NCI-H2171 treated with DMSO at 0.1 percent for 48 hours (cell line): ENCODE measurements around the gene JADE2.
"Not testable (repeated sequence)": the region's sequence is repeated elsewhere in the genome, so short reads cannot be mapped to it uniquely, and the experiment has no call there.

ENCODE experiments used
- DNase-seq: peaks from one replicate; lab custom pipeline; 2025; lab: John Stamatoyannopoulos, UW

The JADE2 gene

DNA sequence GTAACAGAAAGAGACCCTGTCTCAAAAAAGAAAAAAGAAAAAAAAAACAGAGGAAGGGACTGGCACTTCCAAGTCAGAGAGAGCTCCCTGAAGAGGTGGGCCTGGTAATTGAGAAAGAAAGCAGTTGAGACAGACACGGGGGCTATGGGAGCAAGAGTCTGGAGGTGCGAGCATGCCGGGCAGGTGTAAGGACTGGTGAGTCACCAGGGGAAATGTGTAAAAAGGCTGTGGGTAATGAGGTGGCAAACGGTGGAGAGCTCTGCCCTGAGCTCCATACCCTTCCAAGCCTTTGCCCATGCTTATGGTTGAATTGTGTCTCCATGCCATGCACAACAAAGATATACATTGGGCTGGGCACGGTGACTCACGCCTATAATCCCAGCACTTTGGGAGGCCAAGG lies 18.0 kb upstream of the JADE2 start:
- DNase-seq, result no peak

DNA sequence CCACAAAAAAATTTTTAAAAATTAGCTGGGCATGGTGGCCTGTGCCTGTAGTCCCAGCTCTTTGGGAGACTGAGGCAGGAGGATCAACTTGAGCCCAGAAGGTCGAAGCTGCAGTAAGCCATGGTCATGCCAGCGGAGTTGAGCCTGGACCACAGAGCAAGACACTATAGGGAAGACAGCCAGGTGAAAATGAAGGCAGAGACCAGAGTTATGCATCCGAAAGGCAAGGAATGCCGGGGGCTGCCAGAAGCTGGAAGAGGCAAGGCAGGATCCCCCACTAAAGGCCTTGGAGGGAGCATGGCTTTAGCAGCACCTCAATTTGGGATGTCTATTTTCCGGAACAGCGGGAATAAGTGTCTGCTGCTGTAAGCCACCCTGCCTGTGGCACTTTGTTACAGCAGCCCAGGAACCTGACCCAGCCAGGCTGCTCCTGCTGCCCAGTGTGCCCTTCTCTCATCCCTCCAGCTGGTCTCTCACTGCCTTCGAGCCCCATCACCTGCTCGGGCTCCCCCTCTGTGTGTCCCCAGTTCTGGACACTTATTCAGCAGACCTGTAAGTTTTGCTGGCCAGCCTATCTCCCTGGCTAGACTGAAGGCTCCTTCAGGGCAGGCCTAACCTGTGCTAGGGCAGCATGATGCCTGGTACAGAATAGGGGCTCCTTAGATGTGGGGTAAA lies 16.8 kb upstream of the JADE2 start:
- DNase-seq, result no peak

DNA sequence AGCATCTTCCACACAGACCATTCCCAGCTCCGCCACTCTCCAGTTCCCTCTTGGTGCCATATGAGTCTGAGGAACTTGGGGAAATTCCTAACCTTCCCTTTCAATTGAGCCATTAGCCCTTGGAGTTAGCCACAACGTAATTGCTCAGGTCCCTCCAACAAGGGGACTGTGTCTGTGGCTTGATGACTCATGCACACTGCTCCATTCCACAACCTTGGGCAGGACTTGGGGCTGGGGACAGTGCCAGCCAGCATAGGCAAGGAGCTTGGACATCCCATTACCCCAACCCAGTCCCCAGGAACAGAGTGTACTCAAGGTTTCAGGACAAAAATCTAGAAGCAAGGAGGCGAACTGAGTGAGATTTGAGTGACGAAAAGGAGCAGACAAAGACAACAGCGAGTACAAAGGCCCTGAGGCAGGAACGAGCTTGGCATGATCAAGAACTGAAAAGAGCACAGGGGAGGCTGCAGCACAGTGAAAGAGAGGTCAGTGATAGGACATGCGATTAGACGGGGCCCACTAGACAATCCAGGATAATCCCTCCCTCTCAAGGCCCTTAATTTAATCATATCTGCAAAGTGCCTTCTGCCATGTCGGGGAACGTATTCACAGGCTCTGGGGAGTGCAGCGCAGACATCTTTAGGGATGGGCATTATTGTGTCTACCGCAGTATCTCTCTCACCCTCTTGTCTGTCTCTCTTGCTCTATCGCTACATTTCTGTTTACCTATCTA lies 16.0 kb upstream of the JADE2 start:
- no peak for DNase-seq

DNA sequence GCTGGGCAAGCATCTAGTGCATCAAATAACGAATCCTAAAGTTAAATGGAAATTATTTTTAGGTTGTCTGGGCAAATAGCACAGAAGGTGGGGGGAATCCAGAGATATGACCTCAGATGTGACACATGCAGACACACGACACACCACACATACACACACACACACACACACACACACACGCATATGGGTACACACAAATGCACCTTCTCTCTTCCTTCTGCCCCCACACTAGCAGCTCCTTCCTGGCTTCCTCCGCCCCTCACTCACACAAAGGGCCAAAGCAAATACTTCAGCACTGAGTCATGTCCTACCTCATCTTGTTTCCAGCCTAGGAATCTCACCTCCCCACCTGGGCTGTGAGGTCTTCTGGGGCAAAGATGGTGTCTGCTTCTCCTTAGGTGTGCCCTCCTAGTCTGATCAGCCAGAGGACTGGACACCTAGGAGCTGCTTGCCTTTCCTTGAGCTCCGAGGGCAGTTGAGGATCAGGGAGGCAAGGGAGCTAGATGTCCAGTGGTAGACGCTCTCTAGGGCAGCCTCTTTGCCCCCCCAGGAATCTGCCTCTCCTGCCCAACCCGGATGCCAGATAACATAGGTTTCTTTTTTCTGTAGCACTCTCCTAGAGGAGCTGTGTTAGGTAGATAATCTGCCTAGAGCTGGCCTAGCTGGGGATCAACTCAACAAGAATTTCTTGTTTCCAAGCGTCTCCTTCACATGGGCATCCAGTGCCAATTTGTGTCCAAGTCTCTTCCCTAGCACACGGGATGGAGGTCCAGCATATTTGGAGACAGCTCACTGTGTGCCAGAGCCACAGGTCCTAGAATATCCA lies 14.3 kb upstream of the JADE2 start:
- DNase-seq, result no peak

DNA sequence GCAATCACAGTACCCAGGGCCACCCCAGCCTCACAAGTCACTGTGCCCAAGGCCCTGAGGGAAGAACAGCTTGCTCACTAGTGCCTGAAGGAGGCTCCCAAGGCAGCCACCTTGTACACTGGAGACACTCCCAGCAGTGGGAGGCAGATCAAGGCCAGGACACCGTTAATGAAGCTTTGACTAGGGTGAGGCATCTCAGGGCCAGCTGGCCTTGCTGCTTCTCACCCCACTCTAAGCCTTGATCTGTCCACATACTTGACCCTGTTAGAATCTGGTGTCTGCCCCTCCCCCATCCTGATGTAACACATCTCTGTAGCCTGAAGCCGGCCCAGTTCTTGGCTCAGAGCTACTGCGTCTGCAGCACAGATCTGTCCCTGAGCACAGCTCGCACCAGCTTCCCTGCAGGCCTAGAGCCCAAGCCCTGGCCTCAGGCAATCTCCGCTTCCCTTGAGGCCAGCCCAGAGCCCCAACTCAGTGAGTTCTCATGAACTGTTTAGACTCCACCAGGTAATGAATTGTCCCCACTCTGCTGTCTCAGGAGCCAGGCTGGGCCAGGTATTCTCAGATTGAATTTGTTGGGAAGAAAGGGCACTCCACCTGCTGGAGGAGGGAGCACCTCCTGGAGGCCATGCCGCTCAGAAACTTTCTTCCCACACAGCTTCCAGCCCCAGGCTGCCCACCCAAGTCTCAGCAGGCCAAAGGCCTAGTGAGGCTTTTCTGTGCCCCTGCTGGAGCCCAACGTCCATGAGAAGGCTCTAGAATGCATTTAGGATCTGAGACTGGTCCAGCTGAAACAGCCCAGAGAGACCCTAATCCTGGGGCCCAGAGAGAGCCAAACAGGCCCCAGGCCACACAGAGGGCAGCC lies 13.4 kb upstream of the JADE2 start:
- no peak for DNase-seq

DNA sequence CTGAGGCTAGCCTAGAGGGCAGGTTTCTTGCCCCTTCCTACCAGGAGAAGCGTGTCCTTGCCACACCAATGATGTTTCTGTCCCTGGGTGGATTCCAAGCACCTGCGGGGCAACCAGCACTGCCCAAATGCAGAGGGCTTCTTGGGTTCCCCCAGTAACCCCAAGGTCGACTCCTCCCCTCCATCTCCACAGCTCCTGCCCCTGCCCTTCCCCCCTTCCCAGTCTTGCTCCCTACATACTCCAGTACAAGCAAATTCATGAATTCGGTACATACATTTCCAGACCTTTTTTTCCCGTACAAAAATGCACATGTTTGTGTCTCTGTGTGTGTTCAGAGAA lies 12.8 kb upstream of the JADE2 start:
- DNase-seq, result no peak

DNA sequence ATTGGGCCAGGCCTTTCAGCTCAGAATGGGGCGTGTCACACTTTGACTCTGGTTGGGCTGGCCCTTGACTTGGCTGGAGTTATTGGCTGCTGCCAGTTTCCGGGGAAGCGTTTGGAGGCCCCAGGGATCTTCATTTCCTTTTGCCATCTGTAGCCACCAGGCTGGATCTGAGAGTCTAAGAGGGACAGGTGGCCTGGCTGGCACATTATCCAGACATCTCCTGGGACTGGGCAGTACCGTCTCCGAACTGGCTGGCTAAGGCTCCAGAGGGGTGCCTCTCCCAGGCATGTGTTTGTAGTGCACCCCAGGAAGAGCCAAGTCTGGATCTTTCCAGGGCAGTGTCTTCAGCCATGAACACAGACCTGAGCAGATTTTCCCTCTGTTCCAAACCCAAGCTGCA lies 9.7 kb upstream of the JADE2 start:
- DNase-seq, result peak; percentile 7

DNA sequence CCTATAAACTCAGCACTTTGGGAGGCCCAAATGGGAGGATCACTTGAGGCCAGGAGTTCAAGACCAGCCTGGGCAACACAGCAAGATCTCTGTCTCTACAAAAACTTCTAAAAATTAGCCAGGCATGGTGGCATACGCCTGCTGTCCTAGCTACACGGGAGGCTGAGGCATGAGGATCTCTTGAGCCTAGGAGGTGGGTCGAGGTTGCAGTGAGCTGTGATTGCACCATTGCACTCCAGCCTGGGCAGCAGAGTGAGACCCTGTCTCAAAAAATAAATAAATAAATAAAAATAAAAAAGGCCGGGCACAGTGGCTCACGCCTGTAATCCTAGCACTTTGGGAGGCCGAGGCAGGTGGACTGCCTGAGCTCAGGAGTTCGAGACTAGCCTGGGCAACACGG lies 8.5 kb upstream of the JADE2 start:
- DNase-seq, result not testable (repeated sequence)

DNA sequence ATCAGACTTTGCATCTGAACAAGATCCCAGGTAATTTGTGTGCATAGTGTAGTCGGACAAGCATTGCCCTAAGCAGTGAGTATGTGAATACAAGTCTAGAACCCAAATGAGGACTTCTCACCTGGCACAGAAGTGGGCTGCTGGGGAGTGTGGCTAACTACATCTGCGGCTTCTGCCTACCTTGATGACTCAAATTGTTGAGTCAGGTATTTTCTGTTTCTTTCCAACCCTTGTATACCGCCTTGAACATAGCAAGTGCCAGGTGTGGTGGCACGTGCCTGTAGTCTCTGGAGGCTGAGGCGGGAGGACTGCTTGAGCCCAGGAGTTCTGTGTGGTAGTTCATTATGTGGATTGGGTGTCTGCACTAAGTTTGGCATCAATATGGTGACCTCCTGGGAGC lies 7.9 kb upstream of the JADE2 start:
- no peak for DNase-seq

DNA sequence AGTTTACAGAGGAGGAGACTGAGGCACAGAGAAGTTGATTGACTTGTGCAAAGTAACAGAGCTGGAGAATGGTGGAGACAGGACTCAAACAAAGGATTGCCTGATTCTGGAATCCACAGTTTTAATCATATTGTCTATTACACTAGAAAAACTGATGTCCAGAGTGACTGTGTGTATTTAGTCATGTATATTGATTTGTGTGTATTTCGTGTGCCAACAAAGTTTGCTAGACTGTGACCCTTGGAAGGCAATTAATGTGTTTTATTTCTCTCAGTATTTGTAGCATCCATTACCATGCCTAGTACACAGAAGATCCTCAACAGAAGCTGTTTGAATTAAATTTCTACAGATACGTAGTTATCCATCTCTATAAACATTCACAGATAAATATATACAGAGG lies 5.5 kb upstream of the JADE2 start:
- DNase-seq, result no peak

DNA sequence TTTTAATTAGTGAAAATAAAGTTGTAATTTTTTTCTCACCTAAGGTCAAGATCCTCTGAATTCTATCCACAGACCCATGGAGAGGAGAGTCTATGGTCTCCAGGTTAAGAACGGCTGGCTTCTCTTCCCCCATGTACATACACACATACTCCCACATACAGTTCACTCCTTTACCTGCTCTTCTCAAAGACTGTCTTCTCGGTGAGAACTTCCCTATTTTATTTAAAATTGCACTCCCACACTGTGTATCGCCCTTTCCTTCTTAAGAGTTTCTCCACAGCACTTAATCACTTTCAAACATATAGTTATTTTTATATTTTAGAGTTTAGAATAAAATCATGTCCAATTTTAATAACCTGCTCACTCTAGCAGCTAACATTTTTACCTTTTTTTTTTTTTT lies 3.6 kb upstream of the JADE2 start:
- no peak for DNase-seq

DNA sequence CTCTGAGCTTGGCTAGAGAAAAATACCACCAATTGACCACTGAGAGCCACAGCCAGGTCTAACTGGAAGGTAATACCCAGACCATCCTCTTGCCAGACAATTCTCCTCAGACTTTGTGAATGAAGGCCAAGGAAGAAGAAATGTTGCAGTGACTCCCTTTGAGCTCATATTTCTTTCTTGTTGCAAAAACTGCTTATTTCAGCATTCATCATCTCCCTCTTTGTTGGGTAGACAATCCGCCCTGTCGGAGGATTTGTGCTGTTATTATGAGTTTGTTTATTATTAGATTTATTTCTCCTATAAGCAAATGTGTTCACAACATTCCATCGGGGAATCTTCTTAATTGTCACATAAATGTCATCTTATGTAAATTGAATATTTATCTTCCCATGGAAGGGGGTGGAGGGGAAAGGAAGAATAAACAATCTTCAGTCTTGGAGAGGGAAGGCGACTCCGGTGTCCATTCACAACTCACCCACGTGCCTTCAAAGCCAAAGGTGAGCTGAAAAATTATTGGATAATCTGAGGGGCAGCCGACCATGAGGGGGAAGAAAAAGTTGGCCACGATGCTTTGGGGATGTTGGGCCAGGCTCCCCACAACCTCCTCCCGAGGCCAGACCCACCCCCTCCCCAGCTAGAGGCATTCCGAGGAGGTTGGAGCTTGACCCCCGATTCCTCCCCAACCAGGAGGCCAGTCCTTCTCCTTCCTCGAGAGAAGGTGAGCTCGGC lies 1.8 kb upstream of the JADE2 start:
- DNase-seq, result no peak

DNA sequence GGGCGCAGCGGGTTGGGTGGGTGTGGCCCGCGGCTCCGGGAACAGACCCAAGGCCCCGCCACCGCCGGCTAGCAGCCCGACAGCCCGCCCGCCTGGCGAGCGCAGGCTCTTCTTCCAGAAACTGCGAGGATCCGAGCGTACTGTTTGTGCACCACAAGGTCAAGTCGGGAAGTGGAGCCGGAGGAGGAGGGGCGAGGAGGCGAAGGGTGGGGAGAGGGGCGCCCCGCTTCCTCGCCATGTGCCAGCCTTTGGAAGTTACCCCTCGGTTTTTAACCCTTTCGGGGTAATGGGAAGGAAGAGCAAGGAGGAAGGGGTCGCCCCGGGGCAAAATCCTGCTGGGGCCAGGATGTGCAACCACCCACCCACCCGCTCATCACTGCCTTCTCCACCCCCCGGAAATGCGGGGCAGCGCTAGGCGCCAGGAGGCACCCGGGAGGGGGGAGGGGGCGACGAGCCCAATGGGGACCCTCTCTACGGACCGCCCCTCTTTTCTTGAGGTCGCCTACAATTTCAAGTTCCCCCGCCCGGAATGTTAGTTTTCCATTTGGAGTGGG lies 1.1 kb upstream of the JADE2 start:
- peak; percentile 66 for DNase-seq

DNA sequence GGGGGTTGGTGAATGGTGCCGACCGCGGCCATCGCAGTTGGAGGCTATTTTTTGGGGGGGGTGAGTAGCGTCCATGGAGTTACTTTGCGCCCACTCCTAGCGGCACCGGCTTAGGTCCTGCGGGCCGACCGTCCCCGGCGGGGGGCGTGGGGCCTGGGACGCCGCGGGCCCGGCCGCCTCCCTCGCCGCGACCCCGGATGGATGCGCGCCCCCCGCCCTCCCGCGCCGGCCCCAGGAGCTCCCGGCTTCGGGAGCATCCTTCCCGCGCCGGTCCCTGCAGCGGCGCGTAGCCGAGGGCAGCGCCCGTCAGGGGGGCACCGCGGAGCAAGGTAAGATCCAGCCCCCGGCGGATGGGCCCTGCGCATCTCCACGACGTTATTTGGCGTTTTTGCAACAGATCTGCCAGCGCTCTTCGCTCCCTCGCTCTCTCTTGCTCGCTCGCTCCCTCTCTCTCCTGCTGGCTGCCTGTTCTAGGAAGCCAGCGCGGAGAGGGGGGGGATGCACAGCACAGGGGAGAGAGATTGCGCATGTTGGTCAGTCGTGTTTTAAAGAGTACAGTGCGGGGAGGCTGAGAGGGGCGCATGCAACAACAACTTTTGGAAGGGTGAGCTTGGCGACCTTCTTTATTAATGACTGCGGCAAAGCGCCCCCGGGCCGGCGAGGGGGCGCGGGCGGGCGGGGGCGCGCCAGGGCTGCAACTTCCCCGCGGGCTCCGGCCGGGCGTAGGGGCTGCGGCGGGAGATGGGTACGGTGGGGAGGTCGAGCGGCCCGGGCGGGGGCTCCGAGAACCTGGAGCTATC lies 413 bp downstream of the JADE2 start:
- DNase-seq, result peak; percentile 47

DNA sequence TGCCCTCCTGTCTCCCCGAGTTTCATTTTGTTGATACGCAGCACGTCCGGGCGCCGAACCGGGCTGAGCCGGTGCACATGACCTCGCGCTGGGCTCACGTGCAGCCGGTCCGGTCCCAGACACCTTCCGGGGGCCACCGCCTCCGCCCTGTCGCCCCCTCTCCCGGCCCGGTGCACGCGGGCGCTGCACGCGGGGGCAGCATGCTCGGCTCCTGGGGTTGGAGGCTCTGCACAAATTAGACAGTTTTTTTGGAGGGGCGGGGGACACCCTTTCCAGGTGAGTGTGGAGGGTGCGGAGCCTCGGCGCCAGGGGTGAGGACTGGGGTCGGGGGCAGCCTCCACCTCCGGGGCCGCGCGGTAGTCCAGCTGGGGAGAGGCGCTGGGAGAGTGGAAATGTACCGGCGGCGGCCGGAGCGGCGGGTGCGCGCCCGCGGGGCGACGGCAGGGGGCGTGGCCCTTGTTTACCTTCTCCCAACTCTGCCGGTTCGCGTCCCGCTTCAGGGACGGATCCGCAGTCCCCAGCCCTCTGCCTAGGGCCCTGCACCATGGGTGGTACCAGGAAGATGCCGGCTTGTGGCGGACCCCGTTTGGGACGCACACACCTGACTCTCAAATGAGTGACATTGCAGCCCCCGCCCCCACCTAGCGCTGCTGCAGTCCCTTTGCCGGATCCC lies 1.1 kb downstream of the JADE2 start:
- peak; percentile 85 for DNase-seq

DNA sequence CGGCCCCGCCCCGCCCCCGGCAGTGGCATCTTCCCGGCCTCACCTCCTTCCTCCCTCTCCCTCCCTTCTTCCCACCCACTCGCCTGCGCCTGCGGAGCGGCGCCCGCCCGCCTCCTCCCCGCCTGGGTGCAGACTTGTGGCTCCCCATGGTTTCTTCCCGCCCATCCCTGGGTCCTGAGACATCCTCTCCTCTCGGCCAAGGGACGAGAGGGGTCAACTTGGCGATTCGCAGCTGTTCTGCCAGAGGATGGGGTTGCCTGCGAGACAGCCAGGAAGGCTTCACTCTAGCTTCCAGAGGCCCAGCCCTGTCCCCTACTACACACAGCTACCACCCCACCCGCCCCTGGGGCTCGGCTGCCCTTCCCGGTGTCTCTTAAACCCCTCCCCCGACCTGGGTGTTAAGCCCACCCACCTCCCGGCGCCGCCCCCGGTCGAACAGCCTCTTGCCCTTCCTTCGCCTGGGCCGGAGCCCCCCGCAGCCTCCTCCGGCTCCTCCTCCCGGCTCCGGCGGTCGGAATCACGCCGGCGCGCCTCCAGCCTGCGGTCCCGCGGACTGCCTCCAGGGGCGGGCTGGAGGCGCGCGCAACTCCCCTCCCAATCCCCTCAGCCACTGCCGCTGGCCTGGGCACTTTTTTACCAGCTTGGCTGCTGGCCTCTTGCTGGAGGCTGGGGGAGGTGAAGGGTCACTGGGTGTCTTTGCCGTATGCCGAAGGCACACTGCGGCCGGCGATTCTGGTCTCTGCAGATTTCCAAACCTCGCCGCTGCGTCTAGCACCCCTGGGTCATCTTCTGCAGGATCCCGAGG lies 1.9 kb downstream of the JADE2 start:
- DNase-seq, result peak; percentile 85

DNA sequence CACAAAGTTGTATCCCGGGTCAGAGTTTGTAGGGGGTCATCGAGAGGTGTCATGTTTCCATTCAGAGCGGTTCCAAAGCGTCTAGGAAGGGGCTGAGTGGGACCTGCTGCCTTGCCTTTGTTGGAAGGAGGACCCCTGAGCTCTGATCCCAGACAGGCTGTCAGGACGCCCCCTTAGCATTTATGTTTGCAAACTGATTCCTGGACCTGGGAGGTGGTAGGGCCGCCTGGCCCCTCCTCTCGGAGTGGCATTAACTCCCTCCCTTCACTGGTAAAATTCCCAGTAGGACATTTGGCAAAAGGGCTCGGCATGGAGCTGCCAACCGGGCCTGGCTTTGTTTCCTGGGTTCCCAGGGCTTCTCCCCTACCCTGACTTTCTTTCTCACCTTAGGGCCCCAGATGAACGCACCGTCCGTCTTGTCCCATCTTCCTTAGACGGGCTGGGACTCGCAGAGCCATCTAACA lies 2.5 kb downstream of the JADE2 start:
- DNase-seq, result no peak

DNA sequence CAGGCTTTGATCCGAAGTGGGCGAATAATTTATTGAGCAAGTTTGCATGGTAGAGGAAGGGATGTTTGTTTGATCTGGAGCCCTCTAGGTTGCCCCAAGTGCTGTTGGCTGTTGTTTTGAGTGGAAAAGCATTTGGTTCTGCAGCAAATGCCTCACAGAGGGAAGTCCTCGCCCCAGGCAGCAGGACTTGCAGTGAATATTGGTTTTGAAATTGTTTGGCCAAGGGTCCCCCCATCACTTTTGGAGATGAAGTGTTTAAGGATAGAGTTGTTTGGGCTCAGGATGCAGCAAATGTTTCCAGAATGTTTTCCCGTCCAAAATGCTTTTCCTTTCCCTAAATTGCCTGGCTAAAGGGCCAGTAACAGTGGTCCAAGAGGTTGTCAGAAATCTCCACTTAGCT lies 3.1 kb downstream of the JADE2 start:
- DNase-seq, result no peak

DNA sequence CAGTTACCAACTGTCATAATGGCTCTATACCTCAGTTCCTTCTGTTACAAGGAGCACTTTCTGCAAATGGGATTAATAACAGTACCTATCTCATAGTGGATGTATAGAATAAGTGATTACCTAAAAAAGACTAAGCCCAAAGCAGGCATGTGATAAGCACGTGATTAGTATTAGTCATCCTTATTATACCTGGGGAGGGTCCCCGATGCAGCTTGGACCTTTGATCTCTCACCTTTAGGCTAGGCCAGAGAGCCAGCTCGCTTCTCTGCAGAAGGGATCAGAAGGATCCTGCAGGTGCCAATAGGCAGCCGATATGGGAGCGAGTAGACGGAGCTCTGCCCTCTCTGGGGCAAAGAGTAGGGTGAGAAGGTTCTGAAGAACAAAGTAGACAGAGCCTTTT lies 4.0 kb downstream of the JADE2 start:
- no peak for DNase-seq
